COLO829 (cell line): ENCODE measurements around the gene CAVIN2.
A peak's percentile ranks its signal among the peaks of the same experiment; 100 is the strongest.

ENCODE experiments used
- DNase-seq: peaks from one replicate; pipeline ENCODE4 v3.0.0; 2012; ENCODE audit warnings: low spot score

Gene CAVIN2, protein sequence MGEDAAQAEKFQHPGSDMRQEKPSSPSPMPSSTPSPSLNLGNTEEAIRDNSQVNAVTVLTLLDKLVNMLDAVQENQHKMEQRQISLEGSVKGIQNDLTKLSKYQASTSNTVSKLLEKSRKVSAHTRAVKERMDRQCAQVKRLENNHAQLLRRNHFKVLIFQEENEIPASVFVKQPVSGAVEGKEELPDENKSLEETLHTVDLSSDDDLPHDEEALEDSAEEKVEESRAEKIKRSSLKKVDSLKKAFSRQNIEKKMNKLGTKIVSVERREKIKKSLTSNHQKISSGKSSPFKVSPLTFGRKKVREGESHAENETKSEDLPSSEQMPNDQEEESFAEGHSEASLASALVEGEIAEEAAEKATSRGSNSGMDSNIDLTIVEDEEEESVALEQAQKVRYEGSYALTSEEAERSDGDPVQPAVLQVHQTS

DNA sequence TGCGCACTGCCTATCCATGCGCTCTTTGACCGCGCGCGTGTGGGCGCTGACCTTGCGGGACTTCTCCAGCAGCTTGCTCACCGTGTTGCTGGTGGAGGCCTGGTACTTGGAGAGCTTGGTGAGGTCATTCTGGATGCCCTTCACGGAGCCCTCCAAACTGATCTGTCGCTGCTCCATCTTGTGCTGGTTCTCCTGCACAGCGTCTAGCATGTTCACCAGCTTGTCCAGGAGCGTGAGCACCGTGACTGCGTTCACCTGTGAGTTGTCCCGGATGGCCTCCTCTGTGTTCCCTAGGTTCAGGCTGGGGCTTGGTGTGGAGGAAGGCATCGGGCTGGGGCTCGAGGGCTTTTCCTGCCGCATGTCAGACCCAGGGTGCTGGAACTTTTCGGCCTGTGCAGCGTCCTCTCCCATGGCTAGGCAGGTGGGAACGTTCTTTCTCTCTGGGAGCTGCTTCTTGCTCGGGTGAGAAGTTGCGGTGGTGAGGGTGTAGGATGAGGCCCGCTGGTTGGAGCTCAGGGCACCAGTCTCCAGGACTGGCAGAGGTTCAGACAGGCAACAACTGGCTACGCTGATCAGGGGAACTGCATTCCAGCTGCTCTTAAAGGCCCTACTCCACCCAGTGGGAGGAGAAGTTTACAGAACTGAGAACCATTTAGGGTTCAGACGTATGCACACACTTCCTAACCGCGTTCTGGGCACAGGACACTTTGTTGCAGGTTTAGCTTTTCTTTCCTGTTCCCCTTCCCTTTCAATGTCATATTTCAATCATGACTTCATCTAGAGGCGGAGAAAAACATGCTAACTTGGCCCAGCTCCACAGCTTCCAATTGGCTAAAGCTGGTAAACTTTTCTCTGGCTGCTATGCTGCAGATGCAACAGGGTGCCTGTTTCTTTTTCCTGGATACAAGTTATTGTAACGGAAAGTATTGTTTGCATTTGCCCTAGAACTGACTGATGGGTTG, at the start of gene CAVIN2:
TSS of gene CAVIN2 (minus strand) at position 574 of the 962 bp plus-strand sequence. CDS start at position 411, 163 bp downstream.
- DNase-seq = no peak

DNA sequence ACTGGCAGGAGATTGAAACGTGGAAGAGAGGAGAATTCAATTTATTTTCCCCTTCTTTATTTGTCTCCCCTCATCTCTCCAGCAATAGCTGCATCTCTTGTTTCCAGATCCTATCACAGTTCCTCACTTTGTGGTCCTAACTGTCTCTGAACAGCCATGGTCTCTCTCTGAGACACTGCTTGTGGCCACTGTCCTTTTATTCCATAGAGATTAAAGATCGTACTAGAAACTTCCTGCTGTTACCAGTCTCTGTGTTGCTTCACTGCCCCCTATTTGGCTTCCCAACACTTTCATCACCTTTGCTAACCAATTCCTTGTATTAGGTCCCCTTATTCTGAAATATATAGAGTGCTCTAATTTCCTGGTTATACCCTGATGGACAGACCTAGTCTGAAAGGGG, 48.9 kb upstream of the CAVIN2 start:
- no peak for DNase-seq

DNA sequence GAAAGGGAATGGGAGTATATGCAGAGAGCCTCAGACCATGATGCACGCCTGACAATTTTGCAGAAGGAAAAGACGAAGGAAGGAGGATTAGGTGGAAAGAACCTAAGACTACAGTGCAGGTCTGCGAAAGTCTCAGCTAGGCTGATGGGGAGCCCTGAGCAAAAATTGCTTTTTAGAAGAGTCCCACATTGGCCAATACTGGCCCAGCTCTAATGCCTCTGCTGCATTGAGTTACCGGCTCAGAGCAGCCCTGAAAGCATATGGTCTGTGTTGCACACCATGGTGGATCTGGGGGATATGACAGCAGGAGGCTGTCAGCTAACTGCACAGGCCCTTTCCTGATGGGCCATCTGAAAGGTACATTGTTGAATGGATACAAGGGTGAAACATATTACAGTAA, 48.3 kb upstream of the CAVIN2 start:
- DNase-seq = no peak

DNA sequence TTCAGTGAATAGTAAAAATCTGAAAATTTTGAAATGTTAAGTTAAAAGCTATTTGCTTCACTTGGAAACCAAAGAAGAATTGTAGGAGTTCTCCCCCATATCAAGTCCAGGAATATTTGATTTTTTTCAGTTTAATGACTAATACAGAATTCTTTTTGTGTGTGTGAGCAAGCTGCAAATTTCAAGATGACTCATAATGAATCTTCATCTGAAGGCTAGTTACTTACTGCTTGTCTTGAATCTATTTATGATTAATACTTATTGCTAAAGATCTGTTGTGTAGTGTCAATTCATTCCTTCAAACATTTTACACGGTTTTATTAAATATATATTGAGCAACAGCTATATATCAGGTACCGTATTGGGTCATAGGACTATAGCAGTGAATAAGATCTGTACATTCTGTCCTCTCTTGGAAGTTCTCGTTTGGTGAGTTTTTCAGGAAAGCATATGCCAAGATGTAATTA, 47.8 kb upstream of the CAVIN2 start:
- DNase-seq = peak; percentile 51

DNA sequence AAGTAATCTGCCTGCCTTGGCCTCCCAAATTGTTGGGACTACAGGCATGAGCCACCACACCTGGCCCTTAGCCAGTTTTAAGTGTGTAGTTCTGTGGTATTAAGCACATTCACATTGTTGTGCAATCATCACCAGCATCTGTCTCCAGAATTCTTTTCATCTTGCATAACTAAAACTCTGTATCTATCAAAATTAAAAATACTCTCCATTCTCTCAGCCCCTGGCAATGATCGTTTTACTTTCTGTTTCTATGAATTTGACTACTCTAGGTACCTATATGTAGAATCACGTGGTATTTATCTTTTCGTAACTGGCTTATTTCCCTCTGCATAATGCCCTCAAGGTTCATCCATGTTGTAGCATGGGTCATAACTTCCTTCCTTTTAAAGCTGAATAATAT, 45.5 kb upstream of the CAVIN2 start:
- no peak for DNase-seq

DNA sequence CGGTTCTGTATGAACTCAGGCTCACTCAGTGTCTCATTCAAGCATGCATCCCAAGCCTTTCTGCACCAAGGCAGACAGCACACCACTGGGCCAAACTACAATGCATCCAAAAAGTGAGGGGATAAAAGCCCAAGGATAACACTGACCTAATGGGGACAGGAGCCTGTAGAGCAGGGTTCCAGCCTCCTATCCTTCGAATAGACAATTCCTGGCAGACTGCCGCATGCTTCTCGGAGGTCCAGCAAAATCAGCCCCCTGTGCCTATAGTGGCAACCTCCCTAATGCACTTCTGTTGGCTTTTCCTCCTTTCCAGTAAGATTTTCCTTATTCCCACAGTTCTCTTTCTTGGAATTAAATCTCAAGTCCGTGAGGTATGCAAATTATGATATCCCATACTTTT, 44.8 kb upstream of the CAVIN2 start:
- no peak for DNase-seq

DNA sequence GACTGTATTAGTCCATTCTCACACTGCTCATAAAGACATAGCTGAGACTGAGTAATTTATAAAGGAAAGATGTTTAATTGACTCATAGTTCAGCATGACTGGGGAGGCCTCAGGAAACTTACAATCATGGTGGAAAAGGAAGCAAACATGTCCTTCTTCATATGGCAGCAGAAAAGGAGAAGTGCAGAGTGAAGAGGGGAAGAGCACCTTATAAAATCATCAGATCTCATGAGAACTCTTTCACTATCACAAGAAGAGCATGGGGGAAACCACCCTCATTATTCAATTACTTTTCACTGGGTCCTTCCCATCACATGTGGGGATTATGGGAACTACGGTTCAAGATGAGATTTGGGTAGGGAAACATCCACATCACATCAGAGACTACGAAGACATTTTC, 43.0 kb upstream of the CAVIN2 start:
- no peak for DNase-seq

DNA sequence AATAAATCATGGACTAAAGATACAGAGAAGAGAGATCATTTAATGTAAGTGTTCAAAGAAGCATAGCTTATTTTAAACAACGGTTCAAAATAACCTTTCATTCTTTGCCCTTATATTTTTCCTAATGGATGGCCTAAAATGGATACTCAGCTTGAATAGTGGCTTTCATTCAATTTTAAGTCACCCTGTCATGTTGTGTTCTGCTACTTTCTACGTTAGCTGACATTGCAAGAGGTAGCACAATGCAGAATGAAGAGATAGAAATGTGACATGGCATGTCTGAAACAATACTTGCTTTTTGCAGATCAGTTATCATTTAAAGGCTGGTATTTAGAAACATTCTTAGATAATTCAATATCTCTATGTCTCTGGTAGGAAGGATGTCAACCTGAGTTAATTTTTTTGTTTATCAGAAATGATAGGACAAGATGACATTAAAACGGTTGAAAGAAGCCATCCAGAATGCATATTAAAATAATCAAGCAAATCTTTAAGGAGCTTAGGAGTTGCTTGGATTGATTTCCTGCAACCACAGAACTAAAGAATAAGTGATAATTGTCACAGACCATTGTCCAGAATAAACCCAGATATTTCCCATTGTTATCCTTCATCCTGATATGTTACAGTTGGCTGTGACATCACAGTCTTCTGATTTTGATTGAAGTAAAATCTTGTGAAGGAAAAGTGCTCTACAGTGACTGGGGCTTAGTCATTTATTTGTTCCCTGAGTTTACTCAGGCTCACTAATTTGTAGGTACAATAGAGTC, 41.7 kb upstream of the CAVIN2 start:
- no peak for DNase-seq

DNA sequence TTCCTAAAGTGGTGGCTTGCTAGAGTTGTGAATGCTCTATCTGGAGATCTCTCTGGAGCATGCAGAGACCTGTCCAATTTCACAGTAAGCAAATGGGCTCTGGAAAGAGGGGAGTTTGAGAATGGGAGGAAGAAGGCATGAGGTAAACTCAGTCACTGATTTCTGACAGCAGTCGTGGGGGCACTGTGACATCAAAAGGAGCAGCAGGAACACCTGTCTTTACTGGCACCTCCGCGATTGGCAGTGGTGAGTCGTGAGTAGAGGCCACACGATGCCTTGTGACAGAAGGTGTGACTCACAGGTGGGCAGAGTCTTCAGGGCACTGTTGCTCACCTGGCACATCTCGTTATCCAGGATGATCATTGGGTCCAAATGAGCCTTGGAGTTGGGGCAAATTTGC, 38.8 kb upstream of the CAVIN2 start:
- DNase-seq = no peak

DNA sequence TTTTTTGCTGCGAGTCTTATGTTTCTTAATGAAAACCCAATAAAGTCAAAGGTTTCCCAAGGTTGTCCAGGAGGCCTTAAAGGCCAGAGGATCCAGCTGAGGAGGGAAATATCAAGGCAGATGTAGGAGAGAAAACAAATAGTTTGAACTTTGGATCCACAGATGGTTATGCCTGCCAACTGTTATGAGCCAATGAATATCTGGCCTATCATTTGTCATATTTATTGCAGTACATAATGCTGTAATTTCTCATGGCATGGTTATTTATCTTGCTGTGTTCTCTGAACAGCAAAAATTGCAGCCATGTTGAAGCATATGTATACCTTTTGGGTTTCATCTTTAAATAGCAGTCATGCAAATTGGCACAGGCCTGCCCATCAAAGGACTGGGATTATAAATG, 38.2 kb upstream of the CAVIN2 start:
- no peak for DNase-seq

DNA sequence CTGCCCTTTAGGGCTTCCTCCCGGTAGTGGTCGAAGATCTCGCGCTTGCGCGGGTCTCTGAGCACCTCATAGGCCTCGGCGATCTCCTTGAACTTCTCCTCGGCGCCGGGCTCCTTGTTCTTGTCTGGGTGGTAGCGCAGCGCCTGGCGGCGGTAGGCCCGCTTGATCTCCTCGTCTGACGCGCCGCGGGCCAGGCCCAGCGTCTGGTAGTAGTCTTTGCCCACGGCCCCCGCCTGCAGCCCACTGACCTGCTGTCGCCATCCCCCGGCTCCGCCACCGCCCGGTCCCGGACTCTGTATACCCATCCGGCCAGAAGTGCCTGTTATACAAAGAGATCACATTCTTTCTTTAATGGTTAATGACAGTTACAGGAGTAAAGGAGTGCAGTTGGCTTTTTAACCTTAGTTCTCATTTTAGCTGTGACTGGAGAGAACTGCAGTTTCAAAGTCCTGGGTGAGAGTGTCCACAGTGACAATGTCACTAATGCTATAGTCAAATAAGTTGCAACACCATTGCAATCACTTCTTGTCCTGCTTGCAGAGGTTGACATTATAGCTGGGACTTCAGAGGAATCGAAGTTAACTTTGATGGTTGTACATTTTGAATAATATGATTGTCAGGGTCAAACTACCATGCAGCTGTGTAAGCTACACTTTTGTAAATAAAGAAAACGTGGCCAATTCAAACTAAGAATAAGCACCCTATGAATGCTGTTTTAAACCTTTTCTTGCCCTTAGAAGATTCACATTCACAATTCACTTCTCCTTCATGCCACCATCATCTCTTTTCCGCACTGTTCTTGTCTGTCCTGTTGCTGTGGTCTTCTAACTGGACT, 35.3 kb upstream of the CAVIN2 start:
- no peak for DNase-seq

DNA sequence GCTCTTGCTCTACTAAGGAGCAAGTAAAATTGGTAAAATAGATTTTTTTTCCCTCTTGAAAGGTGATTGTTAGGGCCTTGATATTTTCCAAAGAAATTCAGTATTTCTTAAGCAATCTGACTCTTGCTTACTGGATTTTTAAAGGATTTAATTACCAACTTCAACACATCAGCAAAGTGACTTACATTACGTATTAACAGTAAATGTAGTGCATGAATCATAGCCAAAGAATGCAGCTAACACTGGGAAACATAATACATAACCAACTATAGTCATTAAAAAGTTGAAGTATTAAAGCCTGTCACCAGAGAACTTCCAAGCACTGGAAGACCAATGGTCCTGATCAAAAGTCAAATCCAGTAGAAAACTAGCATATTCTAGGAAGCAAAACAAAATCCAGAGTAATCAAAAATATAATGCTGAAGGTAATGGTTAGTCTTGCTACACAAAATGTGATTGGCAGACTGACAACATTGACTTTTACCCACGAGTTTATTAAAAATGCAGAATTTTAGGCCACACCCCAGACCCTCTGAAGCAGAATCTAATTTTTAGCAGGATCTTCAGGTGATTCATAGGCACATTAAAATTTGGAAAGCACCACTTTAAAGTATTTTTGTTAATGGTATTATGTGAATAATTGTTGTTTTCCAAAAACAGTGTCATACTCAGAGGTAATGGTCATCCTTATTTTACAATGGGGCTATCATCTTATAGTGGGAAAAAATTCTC, 31.8 kb upstream of the CAVIN2 start:
- peak; percentile 35 for DNase-seq

DNA sequence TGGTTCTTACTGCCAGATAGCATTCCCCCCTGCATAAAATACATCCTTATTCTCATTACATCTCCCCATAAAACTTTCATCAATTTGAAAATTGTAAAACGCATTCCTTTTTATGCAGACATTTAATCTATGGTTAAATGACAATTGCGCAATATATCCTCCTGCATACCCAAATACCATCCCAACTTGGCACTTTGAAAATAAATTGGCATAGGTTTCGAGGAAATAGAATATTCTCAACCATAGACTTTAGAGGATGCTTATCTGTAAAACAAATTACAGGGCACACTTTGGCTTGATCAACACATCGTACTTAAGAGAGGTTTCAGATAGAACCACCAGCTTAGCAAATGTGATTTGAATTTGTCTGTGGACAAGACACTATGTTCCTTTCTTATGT, 31.0 kb upstream of the CAVIN2 start:
- no peak for DNase-seq

DNA sequence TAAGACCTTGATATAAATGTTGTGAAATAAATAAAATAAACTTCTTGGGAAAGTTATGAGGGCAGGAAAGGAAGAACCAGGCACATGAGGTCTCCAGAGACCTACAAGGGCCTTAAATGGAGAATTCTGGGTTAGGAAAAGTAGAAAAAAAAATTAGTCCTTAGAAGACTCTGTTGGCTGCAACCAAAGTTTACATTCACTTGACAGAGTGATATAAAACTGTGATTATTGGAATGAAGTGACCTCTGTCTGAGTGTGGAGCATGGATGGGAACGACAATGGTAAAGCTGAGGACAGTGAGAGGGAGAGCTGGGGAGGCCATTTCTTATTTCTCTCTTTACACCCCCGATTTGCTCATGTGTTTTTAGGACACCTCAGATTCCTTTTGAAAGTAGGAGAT, 29.0 kb upstream of the CAVIN2 start:
- DNase-seq = no peak

DNA sequence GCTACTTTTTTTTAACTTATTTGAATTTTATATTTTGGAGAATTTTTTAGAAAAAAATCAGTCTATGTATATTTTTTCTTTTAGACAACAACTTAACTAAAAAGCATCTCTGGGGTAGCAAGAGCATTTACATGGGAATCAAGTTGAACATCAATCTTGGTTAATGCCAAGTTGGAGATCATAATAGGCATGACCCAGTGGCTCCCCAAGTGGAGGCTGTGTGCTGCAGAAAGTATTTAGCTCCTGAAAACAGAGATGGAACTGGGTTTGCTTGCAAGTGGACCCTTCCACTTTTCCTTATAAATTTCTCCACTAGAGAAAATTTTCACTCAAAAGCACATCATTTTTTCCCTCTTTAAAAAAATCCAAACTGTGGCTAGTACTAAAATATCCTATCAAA, 23.9 kb upstream of the CAVIN2 start:
- DNase-seq = no peak

DNA sequence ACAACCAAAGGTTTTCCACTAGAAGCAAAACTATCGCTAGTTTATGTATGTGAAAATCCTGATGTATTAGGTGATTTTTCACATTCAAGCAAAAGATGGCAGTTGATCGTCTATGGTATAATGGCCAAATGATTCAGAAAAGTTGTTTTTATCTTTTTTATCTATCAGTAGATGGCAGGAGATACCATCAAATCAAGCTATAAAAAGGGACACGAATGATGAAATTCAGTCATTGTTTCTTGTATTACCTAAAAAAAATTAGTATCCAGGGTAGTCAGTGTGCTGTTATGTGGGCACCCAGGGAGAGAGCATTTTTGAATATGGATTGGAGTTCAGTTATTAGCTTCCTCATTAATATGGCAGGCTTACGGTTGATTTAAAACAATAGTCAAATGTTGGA, 22.9 kb upstream of the CAVIN2 start:
- DNase-seq = no peak

DNA sequence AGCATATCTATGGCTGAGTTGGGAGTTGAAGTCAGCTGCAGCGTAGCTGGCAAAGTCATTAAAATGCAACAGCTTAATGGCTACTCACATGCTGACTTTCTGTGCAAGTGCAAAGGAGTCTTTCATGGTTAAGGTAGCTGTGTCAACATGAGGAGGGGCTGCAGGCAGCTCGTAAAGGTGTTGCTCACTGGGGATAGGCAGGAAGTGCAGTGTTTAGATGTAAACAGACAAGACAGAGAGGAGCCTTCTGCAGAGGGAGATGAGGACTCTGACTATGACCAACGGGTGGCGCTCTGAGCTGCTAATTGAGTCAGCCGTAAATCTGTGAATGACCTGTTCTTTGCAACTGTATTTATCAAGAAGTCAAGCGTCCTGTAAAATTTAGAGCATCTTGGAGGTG, 22.3 kb upstream of the CAVIN2 start:
- no peak for DNase-seq

DNA sequence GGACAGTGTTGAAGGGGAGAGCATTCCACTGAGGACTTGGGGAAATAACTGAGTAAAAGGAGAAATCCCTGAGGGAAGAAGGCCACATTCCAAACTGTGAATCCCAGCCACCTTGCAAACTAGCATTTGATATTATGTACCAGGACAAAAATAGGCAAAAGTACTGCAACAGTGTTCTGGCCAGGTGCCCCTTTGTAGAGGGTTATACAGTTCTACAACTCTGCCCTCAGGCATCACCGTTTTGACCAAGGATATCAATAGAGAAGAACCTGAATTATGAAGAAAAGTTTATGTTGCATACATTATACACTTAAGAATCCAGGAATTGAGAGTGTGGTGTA, 20.6 kb upstream of the CAVIN2 start:
- no peak for DNase-seq

DNA sequence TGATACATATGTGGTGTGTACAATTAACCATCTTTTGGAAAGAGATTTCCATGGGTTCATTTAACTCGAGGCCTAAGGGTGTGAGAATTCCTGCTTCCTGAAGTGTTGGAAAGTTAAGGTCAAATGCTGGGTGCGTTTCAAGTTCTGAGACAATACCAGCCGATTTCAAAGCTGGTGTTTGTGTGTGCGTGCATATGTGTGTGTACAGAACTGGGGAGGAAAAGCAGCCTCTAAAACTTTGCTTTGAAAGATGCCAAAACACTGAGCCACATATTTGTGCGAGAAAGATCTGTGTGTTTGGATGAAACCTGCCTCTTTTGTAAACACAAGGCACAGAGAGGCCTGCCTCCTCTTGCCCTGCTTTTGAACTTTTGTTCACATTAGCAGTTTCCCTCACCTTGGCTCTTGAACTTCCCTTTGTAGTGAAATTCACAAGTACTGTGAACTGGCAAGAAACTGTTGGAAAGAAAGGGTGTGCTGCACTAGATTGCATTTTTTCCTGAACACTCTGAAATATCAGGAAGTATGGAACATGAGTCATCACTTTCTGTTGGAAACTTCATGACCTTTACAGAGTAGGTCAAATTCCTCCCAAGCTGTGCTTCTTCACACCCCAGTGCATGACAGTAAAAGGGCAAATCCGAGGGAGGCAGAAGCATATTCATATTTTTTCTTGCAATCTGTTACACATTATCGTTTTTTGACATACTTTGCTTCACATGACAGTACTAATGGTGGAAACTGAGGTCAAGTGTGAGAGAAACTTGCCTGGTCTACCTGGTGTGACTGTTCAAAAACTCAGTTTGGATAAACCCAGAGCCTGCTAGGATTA, 20.0 kb upstream of the CAVIN2 start:
- DNase-seq = peak; percentile 92

DNA sequence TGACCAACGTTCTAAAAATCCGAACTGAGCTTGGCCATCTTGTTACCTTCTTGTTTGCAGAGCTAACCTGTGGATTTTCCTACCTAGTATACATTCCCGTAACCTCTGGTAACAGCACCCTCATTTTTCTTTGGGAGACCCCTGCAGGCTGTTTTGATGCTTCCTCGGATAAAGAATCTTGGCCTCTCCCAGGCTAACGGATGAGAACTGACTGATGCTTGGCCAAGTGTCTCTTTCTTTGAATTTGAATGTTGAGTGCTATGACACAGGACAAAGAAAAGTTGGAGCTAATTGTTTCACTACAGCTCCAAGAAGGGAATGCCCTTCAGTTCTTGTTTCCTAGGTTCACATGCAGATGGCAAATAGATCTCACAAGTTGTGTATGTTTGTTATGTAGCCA, 19.3 kb upstream of the CAVIN2 start:
- no peak for DNase-seq
